ENCODE results near the gene TOMM6. TPM values are rescaled to one million over a fixed set of nuclear protein-coding genes. Genes with fewer than 3 reads are reported as not detected.
A peak's percentile ranks its signal among the peaks of the same experiment; 100 is the strongest.

TOMM6 gene
- polyA plus RNA-seq, 1 donor from 2014 or later, result 184 TPM

- no peaks in the 10 kb centered on the region for H3F3A ChIP-seq (ENCODE audit: insufficient read depth, low read length, poor library complexity, severe bottlenecking)
- H3K4me3 ChIP-seq (ENCODE audit: low read length), result no peak overlapping the region
- H3K27me3 ChIP-seq (ENCODE audit: insufficient read depth, low read depth, low read length), result no peaks in the 10 kb centered on the region
- H3K9me3 ChIP-seq (ENCODE audit: low read length), result no peaks in the 10 kb centered on the region
- H3K79me2 ChIP-seq (replicated peaks; ENCODE audit: insufficient read depth, low read length), result no peaks in the 10 kb centered on the region
- H3K9me2 ChIP-seq (ENCODE audit: insufficient read depth, low read length), result no peaks in the 10 kb centered on the region
- no peaks in the 10 kb centered on the region for H4K20me1 ChIP-seq (ENCODE audit: insufficient read depth)
- H3K4me2 ChIP-seq (ENCODE audit: low read length), result no peak overlapping the region
- H3K36me3 ChIP-seq (ENCODE audit: insufficient read depth, low read length), result no peaks in the 10 kb centered on the region
- no peak overlapping the region for H3K27ac ChIP-seq (ENCODE audit: low read length)
- TF ChIP-seq EZH2 (IDR thresholded peaks at IDR 0.05; ENCODE audit: borderline replicate concordance, insufficient read depth, low read length, poor library complexity, severe bottlenecking) (no peak), CTCF (IDR thresholded peaks at IDR 0.05; ENCODE audit: poor library complexity, severe bottlenecking) (no peak), SMC3 (conservative IDR thresholded peaks at IDR 0.05; ENCODE audit: poor library complexity) (no peak), EP300 (conservative IDR thresholded peaks at IDR 0.05; ENCODE audit: poor library complexity, severe bottlenecking) (no peak), POLR2AphosphoS5 (IDR thresholded peaks at IDR 0.05) (no peak), TAF1 (IDR thresholded peaks at IDR 0.05; ENCODE audit: low read depth) (no peak), MXI1 (conservative IDR thresholded peaks at IDR 0.05; ENCODE audit: poor library complexity, severe bottlenecking) (no peak), RAD21 (conservative IDR thresholded peaks at IDR 0.05) (no peak)
- no peak overlapping the region for H2AFZ ChIP-seq (ENCODE audit: low read depth, low read length)
- H3K9ac ChIP-seq (ENCODE audit: low read length), result no peak overlapping the region
Observed at GRCh38 chr6:41822021-41822420, 34.5 kb downstream of the TOMM6 start.

GRCh38 chr6:41823178-41823577 lies 35.7 kb downstream of the TOMM6 start:
- Histone ChIP-seq H3K4me2 (ENCODE audit: low read length) (no peak overlapping the region), H2AFZ (ENCODE audit: low read depth, low read length) (no peak overlapping the region), H3K9ac (ENCODE audit: low read length) (no peak overlapping the region), H3K9me3 (ENCODE audit: low read length) (no peaks in the 10 kb centered on the region), H4K20me1 (ENCODE audit: insufficient read depth) (no peaks in the 10 kb centered on the region), H3K27me3 (ENCODE audit: insufficient read depth, low read depth, low read length) (no peaks in the 10 kb centered on the region), H3K9me2 (ENCODE audit: insufficient read depth, low read length) (no peaks in the 10 kb centered on the region), H3K27ac (ENCODE audit: low read length) (peak overlapping the region; percentile 6), H3K4me3 (ENCODE audit: low read length) (peak overlapping the region; percentile 1), H3K36me3 (ENCODE audit: insufficient read depth, low read length) (no peaks in the 10 kb centered on the region), H3F3A (ENCODE audit: insufficient read depth, low read length, poor library complexity, severe bottlenecking) (no peaks in the 10 kb centered on the region), H3K79me2 (replicated peaks; ENCODE audit: insufficient read depth, low read length) (no peaks in the 10 kb centered on the region)
- TF ChIP-seq EZH2 (IDR thresholded peaks at IDR 0.05; ENCODE audit: borderline replicate concordance, insufficient read depth, low read length, poor library complexity, severe bottlenecking), result no peak
- TF ChIP-seq MXI1 (conservative IDR thresholded peaks at IDR 0.05; ENCODE audit: poor library complexity, severe bottlenecking), result no peak
- no peak for TF ChIP-seq RAD21 (conservative IDR thresholded peaks at IDR 0.05)
- no peak for TF ChIP-seq TAF1 (IDR thresholded peaks at IDR 0.05; ENCODE audit: low read depth)
- no peak for TF ChIP-seq REST (IDR thresholded peaks at IDR 0.05; ENCODE audit: borderline replicate concordance)
- TF ChIP-seq CTCF (IDR thresholded peaks at IDR 0.05; ENCODE audit: poor library complexity, severe bottlenecking), result no peak
- TF ChIP-seq EP300 (conservative IDR thresholded peaks at IDR 0.05; ENCODE audit: poor library complexity, severe bottlenecking), result peak; percentile 64
- peak; percentile 29 for TF ChIP-seq POLR2AphosphoS5 (IDR thresholded peaks at IDR 0.05)
- TF ChIP-seq SMC3 (conservative IDR thresholded peaks at IDR 0.05; ENCODE audit: poor library complexity), result no peak
